Activated B cell treated with CpG ODN at 0.5 μM for 24 hours (primary cell): ENCODE measurements around the gene ZNF384. TPM values are rescaled to one million over a fixed set of nuclear protein-coding genes. Genes with fewer than 3 reads are reported as not detected.
A peak's percentile ranks its signal among the peaks of the same experiment; 100 is the strongest.

Experiments used
- ATAC-seq: fragments of 200-7000 bp; cut with Tn5 transposase; one replicate; pipeline ENCODE4 v1.10.0; 2021; ENCODE audit warnings: low read depth, mild to moderate bottlenecking, moderate library complexity
- CTCF ChIA-PET: fragments of 350-600 bp; sonication (Branson Sonifier 250); formaldehyde crosslinking; loops from one replicate; lab custom pipeline; 2021; ENCODE audit warnings: antibody characterized with exemption; lab: Charles Lee
- POLR2A ChIA-PET: fragments of 350-600 bp; sonication (Branson Sonifier 250); formaldehyde crosslinking; loops from one replicate; lab custom pipeline; 2021; ENCODE audit warnings: antibody characterized with exemption; lab: Charles Lee
- DNase-seq: peaks from one replicate; pipeline ENCODE4 v3.0.0; 2022
- H3K27ac Mint-ChIP-seq: one replicate; pipeline ENCODE4 v1.8.0; 2020; ENCODE audit warnings: mixed read lengths
- H3K27me3 Mint-ChIP-seq: one replicate; pipeline ENCODE4 v1.8.0; 2021; ENCODE audit warnings: mixed read lengths
- H3K36me3 Mint-ChIP-seq: one replicate; pipeline ENCODE4 v1.8.0; 2021; ENCODE audit warnings: low read depth, mixed read lengths
- H3K4me1 Mint-ChIP-seq: one replicate; pipeline ENCODE4 v1.8.0; 2021; ENCODE audit warnings: mixed read lengths
- H3K4me3 Mint-ChIP-seq: one replicate; pipeline ENCODE4 v1.8.0; 2020; ENCODE audit warnings: mild to moderate bottlenecking, mixed read lengths
- H3K9me3 Mint-ChIP-seq: one replicate; pipeline ENCODE4 v1.8.0; 2020; ENCODE audit warnings: mixed read lengths
- intact Hi-C: fragments of 100-400 bp; cut with micrococcal nuclease; formaldehyde crosslinking; loops from one replicate; pipeline ENCODE4 v1.15.1; 2024
- total RNA-seq: library from RNA; stranded (reverse); gene quantifications from 2 replicates; pipeline ENCODE4 v1.2.3, GENCODE V29; 2022
- TF ChIP-seq, protein P1 (sequence below): fragments of 200-600 bp; IDR thresholded peaks from one replicate; pipeline ENCODE4 v1.8.0; 2022; ENCODE audit warnings: antibody characterized with exemption, mild to moderate bottlenecking

The ZNF384 gene
- total RNA-seq: 81.7 and 98.6 TPM in 2 replicates

DNA sequence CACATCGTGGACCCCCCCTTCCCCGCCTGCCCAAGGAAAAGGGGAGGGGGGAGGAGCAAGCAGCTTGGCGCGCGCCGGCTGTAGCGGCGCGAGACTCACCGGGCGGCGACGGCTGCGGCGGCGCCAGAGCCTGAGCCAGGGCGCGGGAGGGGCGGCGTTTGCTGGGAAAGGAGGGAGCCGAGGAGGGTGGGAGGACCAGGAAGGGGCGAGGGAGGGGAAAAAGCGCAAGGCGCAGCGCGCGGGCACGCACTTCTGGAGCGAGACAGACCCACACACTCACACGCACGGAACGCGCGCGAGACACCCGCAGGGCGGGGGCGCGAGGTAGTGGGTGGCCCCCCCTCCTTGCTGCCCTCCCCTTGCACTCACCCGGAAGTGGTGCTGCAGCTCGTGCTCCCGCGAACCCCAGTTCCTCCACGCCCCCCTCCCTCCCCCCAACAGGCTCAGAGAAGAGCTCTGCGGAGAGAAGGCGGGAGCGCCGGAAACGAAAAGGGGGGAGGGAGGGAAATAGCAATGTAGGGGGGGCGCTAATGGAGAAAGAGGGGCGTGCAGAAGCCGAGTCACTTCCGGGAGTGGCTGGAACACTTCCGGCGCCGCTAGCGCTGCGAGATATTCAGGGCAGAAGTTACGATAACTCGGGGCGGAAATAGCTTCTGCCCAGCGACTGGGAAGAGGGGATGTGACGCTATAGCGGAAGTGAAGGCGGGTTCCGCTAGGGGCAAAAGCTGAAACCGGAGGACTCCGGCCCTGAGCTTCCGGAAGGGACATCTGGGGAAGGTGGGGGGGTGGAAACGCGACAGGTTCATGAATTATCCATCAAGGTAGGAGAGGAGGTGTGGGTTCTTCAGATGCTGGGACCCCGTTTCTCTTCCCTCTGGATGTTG, at the start of gene ZNF384:
Gene ZNF384 (minus strand): TSS at position 377 of the 884 bp plus-strand sequence. CDS start 9,855 bp downstream, outside the sequence.
- Mint-ChIP-seq H3K27ac (peak within 1 kb of the TSS; percentile 96), H3K27me3 (no peaks in the 10 kb centered on the region), H3K9me3 (no peaks in the 10 kb centered on the region), H3K4me1 (peaks cover 52% of the 10 kb centered on the region), H3K4me3 (peak within 1 kb of the TSS; percentile 94), H3K36me3 (peaks cover 33% of the 10 kb centered on the region)
- POLR2A ChIA-PET: interaction anchor here (0.6 to 3.6 kb wide), 64 partner anchors 8 to 424 kb away, joined by 3 to 232 read pairs (median 8); partner anchors contain the start of genes C12orf57, CDCA3, CHD4 and COPS7A
- ATAC-seq: peak; percentile 77
- CTCF ChIA-PET: interaction anchor here (1.1 to 1.8 kb wide), 6 partner anchors 25 to 135 kb away, joined by 3 to 13 read pairs (median 6); partner anchors contain the start of genes COPS7A, MLF2 and PTMS
- intact Hi-C loops: loop anchor here (1.0 to 5.0 kb wide), 13 partner anchors 8 to 281 kb away; partner anchors contain the start of genes CHD4, COPS7A, EMG1 and IFFO1
- peak; percentile 84 for DNase-seq
- TF ChIP-seq, protein P1, sequence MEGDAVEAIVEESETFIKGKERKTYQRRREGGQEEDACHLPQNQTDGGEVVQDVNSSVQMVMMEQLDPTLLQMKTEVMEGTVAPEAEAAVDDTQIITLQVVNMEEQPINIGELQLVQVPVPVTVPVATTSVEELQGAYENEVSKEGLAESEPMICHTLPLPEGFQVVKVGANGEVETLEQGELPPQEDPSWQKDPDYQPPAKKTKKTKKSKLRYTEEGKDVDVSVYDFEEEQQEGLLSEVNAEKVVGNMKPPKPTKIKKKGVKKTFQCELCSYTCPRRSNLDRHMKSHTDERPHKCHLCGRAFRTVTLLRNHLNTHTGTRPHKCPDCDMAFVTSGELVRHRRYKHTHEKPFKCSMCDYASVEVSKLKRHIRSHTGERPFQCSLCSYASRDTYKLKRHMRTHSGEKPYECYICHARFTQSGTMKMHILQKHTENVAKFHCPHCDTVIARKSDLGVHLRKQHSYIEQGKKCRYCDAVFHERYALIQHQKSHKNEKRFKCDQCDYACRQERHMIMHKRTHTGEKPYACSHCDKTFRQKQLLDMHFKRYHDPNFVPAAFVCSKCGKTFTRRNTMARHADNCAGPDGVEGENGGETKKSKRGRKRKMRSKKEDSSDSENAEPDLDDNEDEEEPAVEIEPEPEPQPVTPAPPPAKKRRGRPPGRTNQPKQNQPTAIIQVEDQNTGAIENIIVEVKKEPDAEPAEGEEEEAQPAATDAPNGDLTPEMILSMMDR: no peak

DNA sequence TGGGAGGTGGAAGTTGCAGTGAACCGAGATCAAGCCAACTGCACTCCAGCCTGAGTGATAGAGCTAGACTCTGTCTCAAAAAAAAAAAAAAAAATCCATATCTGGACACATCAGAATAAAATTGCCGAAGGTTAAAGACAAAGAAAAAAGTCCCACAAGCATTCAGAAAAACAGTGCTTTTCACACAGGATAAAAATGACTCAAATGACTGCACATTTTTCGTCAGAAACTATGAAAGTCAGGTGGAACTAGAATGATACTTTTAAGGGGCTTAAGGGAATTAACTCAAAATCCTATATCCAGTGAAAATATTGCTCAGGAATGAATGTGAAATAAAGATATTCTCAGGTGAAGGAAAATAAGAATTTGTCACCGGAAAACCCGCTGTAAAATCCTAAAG, 47.6 kb upstream of the ZNF384 start:
- POLR2A ChIA-PET: interaction anchor here (1.6 kb wide), 1 partner anchor 13 kb away, joined by 4 read pairs; the partner anchor contains the start of gene COPS7A
- Mint-ChIP-seq H3K27ac (no peak overlapping the region), H3K4me3 (no peak overlapping the region), H3K9me3 (no peaks in the 10 kb centered on the region), H3K4me1 (no peaks in the 10 kb centered on the region), H3K27me3 (no peaks in the 10 kb centered on the region), H3K36me3 (peaks cover 24% of the 10 kb centered on the region)
- CTCF ChIA-PET: interaction anchor here (1.6 kb wide), 1 partner anchor 16 kb away, joined by 6 read pairs; the partner anchor contains the start of gene MLF2
- DNase-seq: no peak
- TF ChIP-seq, protein P1: no peak
- no peak for ATAC-seq
- intact Hi-C loops: no loop called here

DNA sequence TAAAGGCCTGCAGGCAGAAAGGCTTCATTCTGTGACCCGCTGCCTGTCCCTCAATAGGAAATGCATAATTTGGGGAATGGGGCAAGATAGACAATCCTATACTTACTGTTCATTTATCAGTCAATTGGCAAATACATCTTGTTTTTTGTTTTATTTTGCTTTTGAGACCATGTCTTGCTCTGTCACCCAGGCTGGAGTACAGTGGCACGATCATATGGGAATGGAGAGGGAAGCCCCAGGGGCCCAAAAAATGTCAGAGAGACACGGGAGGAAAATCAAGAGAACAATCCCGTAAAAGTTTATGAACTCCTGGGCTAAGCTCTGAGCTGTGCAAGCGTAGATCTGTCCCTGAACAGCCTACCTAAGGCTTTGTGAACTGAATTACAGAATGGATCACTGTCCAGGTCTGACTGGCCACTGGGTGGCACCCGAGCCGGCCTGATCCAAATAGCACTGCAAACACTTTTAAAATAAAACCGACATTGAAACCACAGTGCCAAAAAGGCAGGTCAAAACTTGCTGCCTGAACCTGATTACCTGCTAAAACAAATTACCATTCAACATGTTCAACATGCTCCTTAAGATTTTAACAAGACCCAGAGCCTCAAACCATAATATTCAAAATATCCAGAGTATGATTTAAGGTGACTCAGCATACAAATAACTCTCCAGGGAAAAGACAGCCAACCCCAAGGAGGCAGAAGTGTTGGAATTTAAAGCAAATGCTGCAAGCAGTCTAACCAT, 46.4 kb upstream of the ZNF384 start:
- H3K4me1 Mint-ChIP-seq: no peaks in the 10 kb centered on the region
- H3K4me3 Mint-ChIP-seq: no peak overlapping the region
- peaks cover 32% of the 10 kb centered on the region for H3K36me3 Mint-ChIP-seq
- no peaks in the 10 kb centered on the region for H3K9me3 Mint-ChIP-seq
- no peaks in the 10 kb centered on the region for H3K27me3 Mint-ChIP-seq
- H3K27ac Mint-ChIP-seq: no peak overlapping the region
- intact Hi-C loops: loop anchor here (1.0 kb wide), 3 partner anchors 31 to 90 kb away; partner anchors contain the start of gene PTMS
- ATAC-seq (peak; percentile 62), DNase-seq (no peak)
- TF ChIP-seq, protein P1: no peak
- POLR2A ChIA-PET: interaction anchor here (1.6 kb wide), 1 partner anchor 12 kb away, joined by 4 read pairs; the partner anchor contains the start of gene COPS7A
- CTCF ChIA-PET: interaction anchor here (1.0 to 2.0 kb wide), 2 partner anchors 18 to 31 kb away, joined by 3 to 6 read pairs; partner anchors contain the start of gene MLF2

DNA sequence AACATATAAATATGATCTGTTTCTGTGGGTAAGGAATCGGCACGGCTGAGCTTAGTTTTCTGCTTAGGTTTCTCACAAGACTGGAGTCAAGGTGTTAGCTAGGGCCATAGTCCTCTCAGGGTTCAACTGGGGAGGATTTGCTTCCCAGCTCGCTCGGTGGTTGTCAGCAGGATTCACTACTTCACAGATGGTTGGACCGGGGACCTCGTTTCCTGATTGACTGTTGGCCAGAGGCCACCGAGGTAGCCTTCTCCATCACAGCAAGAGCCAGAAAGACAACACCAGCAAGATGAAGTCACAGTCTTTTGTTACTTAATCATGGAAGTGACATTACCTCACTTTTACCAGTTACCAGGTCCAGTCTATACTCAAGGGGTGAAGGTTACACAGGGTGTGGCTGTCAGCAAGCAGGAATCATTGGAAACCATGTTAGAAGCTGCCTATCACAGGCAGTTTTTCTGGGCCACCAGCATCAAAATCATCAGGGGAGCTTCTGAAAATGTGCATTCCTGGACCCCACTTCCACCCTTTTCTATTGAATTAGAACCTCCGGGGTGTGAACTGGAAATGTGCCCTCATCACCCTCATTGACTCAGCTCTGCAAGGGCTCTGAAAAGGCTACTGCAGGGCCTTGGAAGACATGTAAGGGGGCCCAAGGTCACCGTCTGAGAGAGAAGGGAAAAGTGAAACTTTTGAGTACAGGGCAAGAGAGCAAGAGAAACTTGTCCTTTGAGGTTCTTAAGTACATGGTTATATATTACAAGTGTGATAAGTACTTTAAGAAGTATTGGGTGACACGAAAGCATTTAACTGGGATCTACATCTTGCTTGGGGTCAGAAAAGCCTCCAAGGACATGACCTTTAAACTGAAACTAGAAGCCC, 45.6 kb upstream of the ZNF384 start:
- TF ChIP-seq, protein P1: no peak
- Mint-ChIP-seq H3K9me3 (no peaks in the 10 kb centered on the region), H3K4me1 (peaks cover 6% of the 10 kb centered on the region), H3K27me3 (no peaks in the 10 kb centered on the region), H3K4me3 (no peak overlapping the region), H3K27ac (no peak overlapping the region), H3K36me3 (peaks cover 40% of the 10 kb centered on the region)
- intact Hi-C loops: loop anchor here (1.0 kb wide), 3 partner anchors 32 to 91 kb away; partner anchors contain the start of gene PTMS
- DNase-seq: no peak
- CTCF ChIA-PET: interaction anchor here (1.0 to 2.0 kb wide), 3 partner anchors 10 to 32 kb away, joined by 3 to 6 read pairs (median 4); partner anchors contain the start of genes COPS7A and MLF2
- POLR2A ChIA-PET: interaction anchor here (0.7 kb wide), 1 partner anchor 19 kb away, joined by 4 read pairs; the partner anchor contains the start of gene MLF2
- ATAC-seq: no peak
